Measurements from ENCODE around the gene TMEM14C.

GRCh38 chr6:10720265-10720959 lies 2.5 kb upstream of the TMEM14C start:
- no peak for TF ChIP-seq CTBP1 (IDR thresholded peaks at IDR 0.05; ENCODE audit: borderline replicate concordance)
- no peak for TF ChIP-seq FOXM1 (IDR thresholded peaks at IDR 0.05; ENCODE audit: borderline replicate concordance)
- TF ChIP-seq ELF4 (IDR thresholded peaks at IDR 0.05), result no peak
- TF ChIP-seq SP1 (IDR thresholded peaks at IDR 0.05), result no peak
- no peak for TF ChIP-seq L3MBTL2 (conservative IDR thresholded peaks at IDR 0.05)
- no peak for TF ChIP-seq ZNF384 (IDR thresholded peaks at IDR 0.05)
- TF ChIP-seq HDGF (IDR thresholded peaks at IDR 0.05; ENCODE audit: borderline replicate concordance), result no peak
- TF ChIP-seq, protein P1, sequence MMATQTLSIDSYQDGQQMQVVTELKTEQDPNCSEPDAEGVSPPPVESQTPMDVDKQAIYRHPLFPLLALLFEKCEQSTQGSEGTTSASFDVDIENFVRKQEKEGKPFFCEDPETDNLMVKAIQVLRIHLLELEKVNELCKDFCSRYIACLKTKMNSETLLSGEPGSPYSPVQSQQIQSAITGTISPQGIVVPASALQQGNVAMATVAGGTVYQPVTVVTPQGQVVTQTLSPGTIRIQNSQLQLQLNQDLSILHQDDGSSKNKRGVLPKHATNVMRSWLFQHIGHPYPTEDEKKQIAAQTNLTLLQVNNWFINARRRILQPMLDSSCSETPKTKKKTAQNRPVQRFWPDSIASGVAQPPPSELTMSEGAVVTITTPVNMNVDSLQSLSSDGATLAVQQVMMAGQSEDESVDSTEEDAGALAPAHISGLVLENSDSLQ (IDR thresholded peaks at IDR 0.05), result no peak
- no peak for TF ChIP-seq SUZ12 (IDR thresholded peaks at IDR 0.05)
- TF ChIP-seq NFRKB (IDR thresholded peaks at IDR 0.05), result no peak

All from HEK293T (cell line).